ENCODE measurements around the gene BMP7.

The BMP7 gene

GRCh38 chr20:57173041-57173440, 93.4 kb downstream of the BMP7 start:
- no peak overlapping the region for H3K4me3 ChIP-seq (ENCODE audit: low read length in 2 of 2)
- H2BK120ac ChIP-seq (ENCODE audit: low read depth, low read length): no peak overlapping the region
- H2BK12ac ChIP-seq (ENCODE audit: low read length): no peak overlapping the region
- no CpG with 5 or more reads among the region's 15 CpGs for WGBS, 2 donors (ENCODE audit: extremely low coverage in 2 of 2, insufficient read length in 2 of 2, insufficient replicate concordance in 1 of 2)
- no peak overlapping the region for H4K8ac ChIP-seq (ENCODE audit: low read depth, low read length)
- H3K9ac ChIP-seq (ENCODE audit: low read depth, low read length, poor library complexity): no peak overlapping the region
- no peak overlapping the region for H3K27ac ChIP-seq (replicated peaks; ENCODE audit: low read length)
- no peak overlapping the region for H4K91ac ChIP-seq (ENCODE audit: low read depth, low read length, poor library complexity)
- H2AFZ ChIP-seq (ENCODE audit: low read length): no peak overlapping the region
- H3K18ac ChIP-seq (ENCODE audit: low read length): no peak overlapping the region
- no peaks in the 10 kb centered on the region for H3K9me3 ChIP-seq (replicated peaks in 1 of 2; ENCODE audit: control insufficient read depth in 2 of 2, insufficient read depth in 1 of 2, low read depth in 1 of 2, low read length in 2 of 2)
- no peak overlapping the region for H2BK5ac ChIP-seq (ENCODE audit: low read length)
- H3K4me2 ChIP-seq (ENCODE audit: insufficient read depth, low read length, poor library complexity, severe bottlenecking): no peak overlapping the region
- H3K79me1 ChIP-seq (ENCODE audit: low read depth, low read length): no peaks in the 10 kb centered on the region
- H3K4me1 ChIP-seq (ENCODE audit: control insufficient read depth in 2 of 2, insufficient read depth in 1 of 2, low read depth in 1 of 2, low read length in 2 of 2): peaks cover 0 to 3% of the 10 kb centered on the region in 2 donors
- H3K27me3 ChIP-seq (ENCODE audit: control insufficient read depth in 3 of 3, insufficient read depth in 3 of 3, low read depth in 1 of 3, low read length in 3 of 3): no peaks in the 10 kb centered on the region
- no peak overlapping the region for H3K4ac ChIP-seq (ENCODE audit: low read length)
- H3K23ac ChIP-seq (ENCODE audit: low read depth, low read length, poor library complexity): peak overlapping the region; percentile 34
- H3K14ac ChIP-seq (ENCODE audit: low read length): peak overlapping the region; percentile 12
- H3K36me3 ChIP-seq (replicated peaks in 1 of 2; ENCODE audit: control insufficient read depth in 2 of 2, insufficient read depth in 2 of 2, low read length in 2 of 2): peaks cover 8 to 92% of the 10 kb centered on the region in 2 donors
- no peak overlapping the region for H2BK15ac ChIP-seq (ENCODE audit: low read length)
- no peak for DNase-seq (ENCODE audit: low spot score)
- no peak overlapping the region for H2AK5ac ChIP-seq (ENCODE audit: low read depth, low read length)

GRCh38 chr20:57170343-57170742, 96.1 kb downstream of the BMP7 start:
- Histone ChIP-seq H3K14ac (ENCODE audit: low read length) (no peak overlapping the region), H3K4ac (ENCODE audit: low read length) (no peak overlapping the region), H3K4me3 (ENCODE audit: low read length in 2 of 2) (no peak overlapping the region), H2BK12ac (ENCODE audit: low read length) (no peak overlapping the region), H3K27me3 (ENCODE audit: control insufficient read depth in 3 of 3, insufficient read depth in 3 of 3, low read depth in 1 of 3, low read length in 3 of 3) (no peaks in the 10 kb centered on the region), H2BK120ac (ENCODE audit: low read depth, low read length) (no peak overlapping the region), H3K18ac (ENCODE audit: low read length) (no peak overlapping the region), H3K9ac (ENCODE audit: low read depth, low read length, poor library complexity) (no peak overlapping the region), H3K9me3 (replicated peaks in 1 of 2; ENCODE audit: control insufficient read depth in 2 of 2, insufficient read depth in 1 of 2, low read depth in 1 of 2, low read length in 2 of 2) (no peaks in the 10 kb centered on the region), H4K91ac (ENCODE audit: low read depth, low read length, poor library complexity) (no peak overlapping the region), H2BK15ac (ENCODE audit: low read length) (no peak overlapping the region), H3K4me1 (ENCODE audit: control insufficient read depth in 2 of 2, insufficient read depth in 1 of 2, low read depth in 1 of 2, low read length in 2 of 2) (peaks cover 0 to 3% of the 10 kb centered on the region in 2 donors), H3K36me3 (replicated peaks in 1 of 2; ENCODE audit: control insufficient read depth in 2 of 2, insufficient read depth in 2 of 2, low read length in 2 of 2) (peaks cover 8 to 80% of the 10 kb centered on the region in 2 donors), H2AFZ (ENCODE audit: low read length) (no peak overlapping the region), H3K27ac (replicated peaks; ENCODE audit: low read length) (no peak overlapping the region), H4K8ac (ENCODE audit: low read depth, low read length) (no peak overlapping the region), H2AK5ac (ENCODE audit: low read depth, low read length) (no peak overlapping the region), H3K4me2 (ENCODE audit: insufficient read depth, low read length, poor library complexity, severe bottlenecking) (no peak overlapping the region), H3K23ac (ENCODE audit: low read depth, low read length, poor library complexity) (no peak overlapping the region), H3K79me1 (ENCODE audit: low read depth, low read length) (peaks cover 2% of the 10 kb centered on the region), H2BK5ac (ENCODE audit: low read length) (no peak overlapping the region)
- no CpG with 5 or more reads among the region's 14 CpGs for WGBS, 2 donors (ENCODE audit: extremely low coverage in 2 of 2, insufficient read length in 2 of 2, insufficient replicate concordance in 1 of 2)
- no peak for DNase-seq (ENCODE audit: low spot score)

- Histone ChIP-seq H3K27me3 (ENCODE audit: control insufficient read depth in 3 of 3, insufficient read depth in 3 of 3, low read depth in 1 of 3, low read length in 3 of 3) (no peaks in the 10 kb centered on the region), H3K4me1 (ENCODE audit: control insufficient read depth in 2 of 2, insufficient read depth in 1 of 2, low read depth in 1 of 2, low read length in 2 of 2) (peaks cover 0 to 3% of the 10 kb centered on the region in 2 donors), H3K4me3 (ENCODE audit: low read length in 2 of 2) (no peak overlapping the region), H3K14ac (ENCODE audit: low read length) (no peak overlapping the region), H3K23ac (ENCODE audit: low read depth, low read length, poor library complexity) (no peak overlapping the region), H3K18ac (ENCODE audit: low read length) (no peak overlapping the region), H3K79me1 (ENCODE audit: low read depth, low read length) (peaks cover 2% of the 10 kb centered on the region), H4K8ac (ENCODE audit: low read depth, low read length) (no peak overlapping the region), H3K4me2 (ENCODE audit: insufficient read depth, low read length, poor library complexity, severe bottlenecking) (no peak overlapping the region), H4K91ac (ENCODE audit: low read depth, low read length, poor library complexity) (no peak overlapping the region), H3K4ac (ENCODE audit: low read length) (no peak overlapping the region), H2AFZ (ENCODE audit: low read length) (no peak overlapping the region), H2BK12ac (ENCODE audit: low read length) (no peak overlapping the region), H2BK5ac (ENCODE audit: low read length) (no peak overlapping the region), H3K9ac (ENCODE audit: low read depth, low read length, poor library complexity) (no peak overlapping the region), H2BK15ac (ENCODE audit: low read length) (no peak overlapping the region), H3K27ac (replicated peaks; ENCODE audit: low read length) (no peak overlapping the region), H2BK120ac (ENCODE audit: low read depth, low read length) (no peak overlapping the region), H2AK5ac (ENCODE audit: low read depth, low read length) (no peak overlapping the region), H3K9me3 (replicated peaks in 1 of 2; ENCODE audit: control insufficient read depth in 2 of 2, insufficient read depth in 1 of 2, low read depth in 1 of 2, low read length in 2 of 2) (peaks cover 0 to 2% of the 10 kb centered on the region in 2 donors), H3K36me3 (replicated peaks in 1 of 2; ENCODE audit: control insufficient read depth in 2 of 2, insufficient read depth in 2 of 2, low read length in 2 of 2) (peaks cover 8 to 69% of the 10 kb centered on the region in 2 donors)
- no CpG with 5 or more reads among the region's 7 CpGs for WGBS, 2 donors (ENCODE audit: extremely low coverage in 2 of 2, insufficient read length in 2 of 2, insufficient replicate concordance in 1 of 2)
- no peak for DNase-seq (ENCODE audit: low spot score)
These were observed 97.3 kb downstream of the BMP7 start for GRCh38 chr20:57169162-57169561.

GRCh38 chr20:57167971-57168701, 98.3 kb downstream of the BMP7 start:
- Histone ChIP-seq H3K36me3 (replicated peaks in 1 of 2; ENCODE audit: control insufficient read depth in 2 of 2, insufficient read depth in 2 of 2, low read length in 2 of 2) (peaks cover 7 to 58% of the 10 kb centered on the region in 2 donors), H3K23ac (ENCODE audit: low read depth, low read length, poor library complexity) (no peak overlapping the region), H2BK5ac (ENCODE audit: low read length) (no peak overlapping the region), H2BK12ac (ENCODE audit: low read length) (no peak overlapping the region), H3K9me3 (replicated peaks in 1 of 2; ENCODE audit: control insufficient read depth in 2 of 2, insufficient read depth in 1 of 2, low read depth in 1 of 2, low read length in 2 of 2) (peaks cover 0 to 2% of the 10 kb centered on the region in 2 donors), H3K4me2 (ENCODE audit: insufficient read depth, low read length, poor library complexity, severe bottlenecking) (no peak overlapping the region), H3K79me1 (ENCODE audit: low read depth, low read length) (peaks cover 2% of the 10 kb centered on the region), H2AK5ac (ENCODE audit: low read depth, low read length) (no peak overlapping the region), H3K27me3 (ENCODE audit: control insufficient read depth in 3 of 3, insufficient read depth in 3 of 3, low read depth in 1 of 3, low read length in 3 of 3) (no peaks in the 10 kb centered on the region), H3K9ac (ENCODE audit: low read depth, low read length, poor library complexity) (no peak overlapping the region), H4K8ac (ENCODE audit: low read depth, low read length) (no peak overlapping the region), H2AFZ (ENCODE audit: low read length) (no peak overlapping the region), H3K14ac (ENCODE audit: low read length) (no peak overlapping the region), H3K18ac (ENCODE audit: low read length) (no peak overlapping the region), H3K4ac (ENCODE audit: low read length) (no peak overlapping the region), H2BK120ac (ENCODE audit: low read depth, low read length) (no peak overlapping the region), H2BK15ac (ENCODE audit: low read length) (no peak overlapping the region), H3K27ac (replicated peaks; ENCODE audit: low read length) (no peak overlapping the region), H4K91ac (ENCODE audit: low read depth, low read length, poor library complexity) (no peak overlapping the region), H3K4me3 (ENCODE audit: low read length in 2 of 2) (no peak overlapping the region), H3K4me1 (ENCODE audit: control insufficient read depth in 2 of 2, insufficient read depth in 1 of 2, low read depth in 1 of 2, low read length in 2 of 2) (peaks cover 0 to 3% of the 10 kb centered on the region in 2 donors)
- WGBS, 2 donors (ENCODE audit: extremely low coverage in 2 of 2, insufficient read length in 2 of 2, insufficient replicate concordance in 1 of 2): no CpG with 5 or more reads among the region's 26 CpGs
- no peak for DNase-seq (ENCODE audit: low spot score)

Data from neuronal stem cell (in vitro differentiated cells).